GM19467 (cell line): ENCODE measurements around the gene COA3.

ENCODE experiments used
- ATAC-seq: cut with Tn5 transposase; IDR thresholded peaks from one replicate; pipeline ENCODE4 v1.9.1; 2021; ENCODE audit warnings: mild to moderate bottlenecking, moderate library complexity; ENCODE audit not compliant: unreplicated experiment

Gene COA3

GRCh38 chr17:42754782-42755181, 43.7 kb downstream of the COA3 start:
- no peak for ATAC-seq

GRCh38 chr17:42751628-42752027, 46.9 kb downstream of the COA3 start:
- ATAC-seq, result no peak

GRCh38 chr17:42750739-42751344, 47.7 kb downstream of the COA3 start:
- ATAC-seq, result no peak

GRCh38 chr17:42748908-42749798, 49.4 kb downstream of the COA3 start:
- no peak for ATAC-seq

- ATAC-seq, result no peak
Measured at GRCh38 chr17:42748202-42748907, 50.1 kb downstream of the COA3 start.
